Stimulated activated CD8-positive, alpha-beta memory T cell treated with anti-CD3 and anti-CD28 coated beads, Interleukin-7, amount 100 ng/mL, for 24 hours (primary cell): ENCODE data around the gene FAM217A.

Experiments used
- DNase-seq: peaks from one replicate; pipeline ENCODE4 v3.0.0-alpha.2; 2020; ENCODE audit warnings: low read depth

The FAM217A gene

GRCh38 chr6:4021854-4022695 lies 56.9 kb downstream of the FAM217A start:
- no peak for DNase-seq

GRCh38 chr6:4021133-4021853 lies 57.6 kb downstream of the FAM217A start:
- DNase-seq, result peak; percentile 76

- no peak for DNase-seq
Measured at GRCh38 chr6:4020822-4021132, 58.2 kb downstream of the FAM217A start.

GRCh38 chr6:4018924-4019236 lies 60.1 kb downstream of the FAM217A start:
- DNase-seq, result no peak
